HUDEP-2 (cell line): ENCODE results near the gene CD82.

Source experiments
- DNase-seq, 76 experiments: peaks; one replicate each; lab custom pipeline; 2025; ENCODE audit not compliant: unreplicated experiment in 76 of 76; lab: John Stamatoyannopoulos, UW

Gene CD82

GRCh38 chr11:44565211-44565952 lies at the start of gene CD82:
TSS of gene CD82 (plus strand) at chr11:44565663. CDS start at chr11:44594663, 29,000 bp downstream.
- DNase-seq, result peak; percentile 81 to 100 (median 99)

DNA sequence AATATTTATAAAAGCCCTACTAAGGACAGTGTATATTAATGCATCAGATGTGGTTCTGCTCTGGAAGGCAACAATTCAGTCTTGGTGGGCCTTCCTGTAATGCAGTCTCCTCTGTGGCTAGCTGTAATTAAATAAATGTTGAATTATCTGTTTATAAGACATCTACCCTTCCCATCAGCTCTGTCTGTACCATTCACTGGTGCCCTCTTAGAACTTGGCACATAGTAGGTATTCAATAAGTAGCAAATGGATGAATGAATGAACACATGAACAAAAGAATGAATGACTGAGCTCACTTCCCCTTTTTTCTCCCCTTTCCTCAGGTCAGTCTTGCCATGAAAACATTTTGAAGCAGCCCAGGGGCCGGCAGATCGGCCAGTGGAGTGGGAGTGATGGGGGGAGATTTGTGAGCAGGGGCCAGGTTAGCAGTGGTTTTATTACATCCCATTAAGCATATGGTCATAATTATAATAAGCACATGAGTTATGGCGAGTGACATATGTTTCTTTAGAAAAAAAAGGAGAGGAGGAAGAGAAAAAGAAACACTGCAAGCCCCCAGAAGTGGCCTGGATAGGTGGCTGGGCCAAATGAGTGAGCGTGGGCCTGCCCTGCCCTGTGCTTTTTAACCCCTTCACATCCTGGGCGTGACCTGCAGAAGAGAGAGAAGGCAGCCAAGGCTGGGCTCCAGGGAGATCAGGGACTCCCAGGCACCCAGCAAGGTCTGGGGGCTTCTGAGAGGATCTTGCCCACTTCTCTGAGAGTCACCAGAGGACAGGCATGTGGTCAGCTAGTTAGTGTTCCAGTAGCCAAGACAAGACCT lies 48.6 kb upstream of the CD82 start:
- DNase-seq, result no peak

DNA sequence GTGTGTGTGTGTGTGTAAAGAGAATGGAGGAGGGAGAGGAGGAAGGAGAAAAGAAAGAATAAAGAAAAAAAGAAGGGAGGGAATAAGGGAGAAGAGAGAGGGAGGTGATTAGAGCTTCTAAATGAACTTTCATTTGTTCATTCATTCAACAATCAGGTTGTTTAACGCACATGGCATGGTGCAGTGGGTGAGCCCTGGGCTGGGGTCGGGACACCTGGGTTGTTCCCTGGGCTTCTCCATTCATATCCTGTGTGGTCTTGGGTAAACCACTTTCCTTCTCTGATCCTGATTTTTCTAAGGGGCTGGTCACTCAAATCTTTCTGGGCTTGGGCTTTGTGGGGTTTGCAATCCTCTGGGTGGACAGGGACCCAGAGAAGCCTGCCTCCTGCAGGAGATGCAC lies 47.9 kb upstream of the CD82 start:
- no peak for DNase-seq

DNA sequence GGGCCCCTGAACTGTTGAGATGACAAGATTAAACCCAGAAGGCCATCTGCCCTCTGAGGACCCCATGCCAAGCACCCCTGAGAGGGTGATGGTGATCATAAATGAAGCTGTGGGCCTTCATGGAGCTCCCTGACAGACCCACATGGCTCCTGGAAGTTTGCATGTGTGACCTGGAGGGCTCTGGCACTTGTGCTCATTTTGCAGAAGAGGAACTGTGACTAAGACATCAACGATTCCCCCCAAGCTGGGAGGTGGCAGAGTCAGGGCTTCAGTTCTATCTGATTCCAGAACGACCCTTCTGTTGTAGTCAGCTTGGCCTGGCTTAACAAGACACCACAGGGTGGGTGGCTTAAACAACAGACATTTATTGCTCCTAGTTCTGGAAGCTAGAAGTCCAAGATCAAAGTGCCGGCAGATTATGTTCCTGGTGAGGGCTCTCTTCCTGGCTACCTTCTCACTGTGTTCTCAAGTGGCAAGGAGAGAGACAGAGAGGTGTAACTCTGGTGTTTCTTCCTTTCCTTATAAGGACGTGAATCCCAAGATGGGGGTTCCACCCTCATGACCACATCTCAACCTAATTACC lies 46.4 kb upstream of the CD82 start:
- DNase-seq, result no peak

DNA sequence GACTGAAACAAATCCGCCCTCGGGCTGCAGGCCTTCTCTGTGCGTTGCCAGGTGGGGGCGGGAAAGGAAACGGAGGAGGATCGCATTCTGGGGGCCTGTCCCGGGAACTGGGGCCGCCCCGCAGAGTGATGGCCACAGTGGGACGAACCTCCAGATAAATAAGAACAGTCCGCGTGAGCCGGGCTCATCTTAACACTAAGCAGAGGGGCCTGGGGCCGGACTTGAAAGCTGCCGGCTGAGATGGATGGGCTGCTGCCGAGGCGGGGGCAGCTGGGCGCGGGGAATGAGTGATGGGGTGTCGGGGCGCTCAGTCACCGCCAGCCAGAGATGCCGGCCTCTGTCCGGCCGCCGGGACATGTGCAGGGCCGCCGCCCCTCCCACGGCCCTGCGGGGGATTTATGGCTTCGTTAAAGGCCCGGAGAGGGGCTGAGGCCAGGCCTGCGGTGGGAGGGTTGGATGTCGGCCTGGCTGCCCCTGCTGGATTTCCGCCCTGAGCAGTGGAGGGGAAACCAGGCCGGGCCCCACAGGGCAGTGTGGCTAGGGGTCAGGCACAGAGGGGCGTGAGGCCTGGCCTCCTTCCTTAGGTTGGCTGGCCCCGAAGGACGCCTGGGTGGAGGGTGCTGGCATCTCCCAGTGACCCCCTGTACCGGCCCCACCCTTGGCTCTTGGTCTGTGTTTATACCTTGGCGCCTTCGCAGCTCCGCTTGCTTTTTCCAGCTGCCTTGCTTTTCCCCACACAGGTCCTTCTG lies 45.3 kb upstream of the CD82 start:
- DNase-seq, result no peak

DNA sequence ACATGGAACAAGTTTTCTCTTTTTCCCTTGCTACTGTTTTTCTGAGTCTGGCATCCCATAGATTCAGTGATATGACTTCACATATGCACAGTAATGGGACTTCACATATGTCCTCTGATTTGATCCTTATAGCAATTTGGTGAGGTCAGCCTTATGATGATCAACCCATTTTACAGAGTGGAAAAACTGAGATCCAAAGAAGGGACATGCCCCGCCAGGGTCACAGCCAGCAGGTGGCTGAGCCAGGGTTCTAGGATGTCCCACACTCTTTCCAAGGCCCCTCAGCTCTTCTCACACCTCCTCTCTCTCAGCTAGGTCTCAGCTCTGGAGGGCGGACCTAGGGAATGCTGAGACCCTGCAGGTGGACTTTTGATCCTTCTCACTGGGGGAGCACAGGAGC lies 44.3 kb upstream of the CD82 start:
- DNase-seq, result no peak

- no peak for DNase-seq
Observed at GRCh38 chr11:44522294-44522693, 43.2 kb upstream of the CD82 start.

DNA sequence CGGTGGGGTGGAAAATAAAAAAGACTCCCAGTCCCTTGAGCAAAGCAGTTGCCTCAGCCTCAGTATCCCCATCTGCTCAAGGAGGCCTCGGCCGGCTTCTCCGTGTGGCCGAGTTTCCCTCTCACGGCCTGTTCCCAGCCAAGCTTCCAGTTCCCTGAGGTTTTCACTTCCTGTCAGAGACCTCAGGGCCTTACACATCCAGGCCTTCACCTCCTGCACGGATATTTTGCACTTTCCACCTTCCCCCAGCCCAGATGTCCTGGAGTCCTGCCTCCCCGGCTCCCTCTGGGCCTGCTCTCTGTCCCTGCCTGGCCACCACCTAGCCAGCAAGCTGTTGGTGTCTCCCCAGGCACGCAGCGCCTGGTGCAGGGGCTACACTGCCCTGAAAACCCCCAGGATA lies 41.1 kb upstream of the CD82 start:
- no peak for DNase-seq

DNA sequence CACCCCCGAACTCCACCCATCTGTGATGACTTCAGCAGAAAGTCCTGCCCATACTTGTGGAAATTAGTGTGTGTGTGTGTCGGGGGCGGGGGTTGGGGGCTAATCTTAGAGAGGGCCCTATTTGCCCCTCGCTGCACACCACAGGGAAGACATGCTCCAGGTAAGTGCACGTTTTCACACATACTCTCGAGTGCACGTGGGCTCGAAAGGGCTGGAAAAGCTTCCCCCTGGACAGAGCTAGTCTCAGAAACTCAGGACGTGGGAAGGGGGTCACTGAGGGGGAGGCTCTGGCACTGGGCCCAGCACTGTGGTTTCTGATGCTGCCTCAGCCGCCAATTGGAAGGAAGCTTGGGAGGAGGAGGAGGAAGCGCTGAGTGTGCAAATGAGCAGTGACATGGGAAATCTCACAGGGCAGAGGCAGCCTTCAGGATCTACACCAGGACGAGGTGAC lies 40.7 kb upstream of the CD82 start:
- no peak for DNase-seq

DNA sequence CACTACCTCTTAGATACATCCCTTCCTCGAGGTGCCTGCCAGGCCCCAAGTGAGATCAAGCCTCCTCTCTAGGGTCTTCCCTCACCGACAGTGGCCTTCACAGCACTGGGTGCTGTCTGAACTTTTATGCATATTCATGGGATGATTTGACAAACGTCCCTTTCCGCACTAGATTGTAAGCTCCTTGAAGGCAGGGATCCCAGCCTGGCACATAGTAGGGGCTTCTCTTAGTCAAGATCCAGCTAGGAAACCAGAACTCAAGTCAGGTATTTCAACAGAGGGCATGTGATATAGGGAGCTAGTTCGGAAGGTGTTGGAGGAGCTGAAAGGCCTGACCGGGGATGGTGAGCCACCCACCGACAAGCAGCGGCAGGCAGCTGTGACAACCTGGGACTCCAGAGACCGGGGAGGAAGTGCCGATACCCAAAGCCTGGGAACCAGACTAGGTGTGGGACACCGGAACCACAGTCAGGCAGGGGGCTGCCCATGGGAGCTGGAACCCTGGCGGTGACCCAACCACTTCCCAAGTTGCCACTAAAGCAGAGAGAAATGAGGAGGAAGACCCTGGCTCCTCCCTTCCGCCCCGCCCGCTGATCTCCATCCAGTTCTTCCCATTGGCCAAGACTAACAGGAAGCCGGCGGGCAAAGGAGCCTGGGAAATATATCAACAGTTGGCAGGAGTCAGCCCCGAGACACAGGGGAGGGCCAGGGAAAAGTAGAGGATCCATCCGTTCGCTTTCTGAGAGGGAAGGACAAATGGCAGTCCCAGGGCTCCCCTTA lies 39.8 kb upstream of the CD82 start:
- DNase-seq, result no peak

DNA sequence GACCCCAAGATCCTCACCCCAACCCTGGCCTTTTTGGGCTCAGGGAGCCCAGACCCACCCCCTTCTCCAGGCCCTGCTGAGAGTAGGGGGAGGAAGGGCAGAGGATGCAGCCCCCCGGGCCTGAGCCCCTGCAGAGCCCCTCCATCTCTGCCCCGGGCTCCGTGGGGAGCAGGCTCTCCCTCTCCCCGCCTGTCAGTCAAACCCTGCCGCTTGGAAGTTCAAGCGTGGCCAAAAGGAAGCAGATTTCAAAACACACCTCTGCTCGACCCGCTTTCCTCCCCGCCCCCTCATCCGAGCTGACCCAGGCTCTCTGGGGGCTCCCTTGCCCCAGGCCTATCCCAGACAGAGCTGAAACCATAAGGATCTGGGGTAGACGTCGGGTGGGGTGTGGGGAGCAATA lies 39.0 kb upstream of the CD82 start:
- DNase-seq, result no peak

- no peak for DNase-seq
Observed at GRCh38 chr11:44527476-44527875, 38.0 kb upstream of the CD82 start.

DNA sequence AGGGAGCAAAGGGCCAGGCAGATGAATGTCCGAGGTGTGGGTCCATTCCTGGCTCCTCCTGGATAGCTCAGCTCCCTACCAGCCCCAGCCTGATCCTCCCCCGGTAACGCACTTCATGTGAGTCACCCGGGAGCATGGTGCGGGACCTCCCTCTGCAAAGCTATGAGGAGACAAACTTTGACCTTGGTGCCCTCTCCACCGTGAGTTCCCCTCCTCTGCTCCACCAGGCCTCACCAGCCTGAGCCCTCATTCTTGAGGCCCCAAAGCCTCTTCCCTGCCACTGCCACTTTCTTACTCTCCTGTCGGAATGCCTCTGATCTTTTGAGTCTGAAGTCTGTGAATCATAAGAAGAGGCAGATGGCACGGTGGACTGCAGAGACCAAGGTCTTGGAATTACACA lies 37.4 kb upstream of the CD82 start:
- peak in 4 of 76 experiments; percentile 10 to 19 (median 16) for DNase-seq

DNA sequence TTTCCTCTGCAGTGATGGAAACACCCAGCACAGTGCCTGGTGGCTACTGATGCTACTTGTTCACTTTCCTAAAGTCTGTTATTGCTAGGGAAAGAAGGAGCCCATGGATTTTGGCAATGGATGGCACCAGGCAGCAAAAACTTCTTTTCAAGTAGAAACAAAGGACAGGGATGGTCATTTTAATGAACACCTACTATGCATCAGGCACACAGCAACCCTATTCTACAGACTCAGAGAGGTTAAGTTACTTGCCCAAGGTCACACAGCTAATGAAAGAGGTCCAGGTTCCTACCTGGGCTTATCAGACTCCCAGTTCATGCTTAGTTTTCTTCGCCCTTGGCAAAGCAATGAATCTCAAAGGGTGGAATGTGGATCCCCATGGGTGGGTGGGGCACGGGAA lies 36.9 kb upstream of the CD82 start:
- no peak for DNase-seq

GRCh38 chr11:44529895-44530412 lies 35.5 kb upstream of the CD82 start:
- peak in 2 of 76 experiments; percentile 63 for DNase-seq

DNA sequence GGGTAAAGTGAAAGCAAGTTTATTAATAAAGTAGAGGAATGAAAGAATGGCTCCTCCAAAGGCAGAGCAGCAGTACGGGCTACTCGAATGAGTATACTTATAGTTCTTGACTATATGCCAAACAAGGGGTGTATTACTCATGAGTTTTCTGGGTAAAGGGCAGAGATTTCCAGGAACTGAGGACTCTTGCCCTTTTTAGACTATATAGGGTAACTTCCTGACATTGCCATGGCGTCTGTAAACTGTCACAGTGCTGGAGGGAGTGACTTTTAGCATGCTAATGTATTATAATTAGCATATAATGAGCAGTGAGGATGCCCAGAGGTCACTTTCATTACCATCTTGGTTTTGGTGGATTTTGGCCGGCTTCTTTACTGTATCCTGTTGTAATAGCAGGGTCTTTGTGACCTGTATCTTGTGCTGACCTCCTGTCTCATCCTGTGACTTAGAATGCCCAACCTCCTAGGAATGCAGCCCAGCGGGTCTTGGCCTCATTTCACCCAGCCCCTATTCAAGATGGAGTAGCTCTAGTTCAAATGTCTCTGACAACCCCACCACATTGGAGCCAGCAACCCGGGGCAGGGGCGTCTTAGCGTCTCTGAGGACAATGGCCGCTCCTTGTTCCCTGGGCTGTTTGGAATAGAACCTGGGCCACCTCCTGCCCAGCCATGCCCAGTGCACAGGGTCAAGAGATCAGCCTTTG lies 34.9 kb upstream of the CD82 start:
- peak in 70 of 76 experiments; percentile 12 to 97 (median 68) for DNase-seq

DNA sequence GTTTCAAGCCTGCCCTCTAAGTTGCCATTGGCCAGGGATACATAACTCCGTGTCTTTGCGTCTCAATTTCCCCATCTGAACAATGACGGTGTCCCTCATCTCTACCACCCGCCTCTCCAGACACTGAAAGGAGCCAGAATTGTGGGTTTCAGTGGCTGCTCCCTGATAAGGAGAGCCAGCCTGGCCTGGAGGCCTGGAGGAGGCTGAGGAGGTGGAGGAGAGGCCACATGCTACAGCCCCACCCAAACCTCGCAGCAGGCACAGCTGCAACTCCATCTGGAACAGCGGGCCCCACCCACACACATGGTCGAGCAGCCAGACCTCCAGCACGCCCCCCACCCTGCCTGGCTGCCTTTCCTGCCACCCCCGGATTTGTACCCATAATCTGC lies 34.4 kb upstream of the CD82 start:
- DNase-seq, result peak in 74 of 76 experiments; percentile 40 to 93 (median 83)

DNA sequence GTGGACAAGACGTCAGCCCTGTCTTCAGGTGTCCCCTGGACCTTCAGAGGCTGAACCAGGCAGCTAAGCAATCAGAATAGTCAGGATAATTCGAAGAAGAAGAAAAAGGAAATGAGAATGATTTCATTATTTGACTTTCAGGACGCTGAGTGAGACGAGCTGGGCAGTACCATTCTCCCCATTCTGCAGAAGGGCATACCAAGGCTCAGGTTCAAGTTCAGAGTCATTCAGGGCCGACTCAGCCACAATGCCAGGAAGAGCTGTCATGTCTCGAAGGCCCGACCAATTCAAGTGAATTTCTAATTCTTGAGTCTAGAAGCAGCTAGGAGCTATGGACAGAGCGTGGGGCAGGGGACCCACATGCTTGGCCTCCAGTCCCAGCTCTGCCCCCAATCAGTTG lies 33.8 kb upstream of the CD82 start:
- peak in 1 of 76 experiments; percentile 16 for DNase-seq

- no peak for DNase-seq
Observed at GRCh38 chr11:44532809-44533208, 32.7 kb upstream of the CD82 start.
